ENCODE data around the gene RPUSD1. TPM values are rescaled to one million over a fixed set of nuclear protein-coding genes. Genes with fewer than 3 reads are reported as not detected.
A peak's percentile ranks its signal among the peaks of the same experiment; 100 is the strongest.

The RPUSD1 gene
- total and polyA plus RNA-seq, 2 of the 13 experiments (the other 11 are each of a cell fraction or from before 2014, with no cell fraction given): 13.1 to 26.2 TPM

DNA sequence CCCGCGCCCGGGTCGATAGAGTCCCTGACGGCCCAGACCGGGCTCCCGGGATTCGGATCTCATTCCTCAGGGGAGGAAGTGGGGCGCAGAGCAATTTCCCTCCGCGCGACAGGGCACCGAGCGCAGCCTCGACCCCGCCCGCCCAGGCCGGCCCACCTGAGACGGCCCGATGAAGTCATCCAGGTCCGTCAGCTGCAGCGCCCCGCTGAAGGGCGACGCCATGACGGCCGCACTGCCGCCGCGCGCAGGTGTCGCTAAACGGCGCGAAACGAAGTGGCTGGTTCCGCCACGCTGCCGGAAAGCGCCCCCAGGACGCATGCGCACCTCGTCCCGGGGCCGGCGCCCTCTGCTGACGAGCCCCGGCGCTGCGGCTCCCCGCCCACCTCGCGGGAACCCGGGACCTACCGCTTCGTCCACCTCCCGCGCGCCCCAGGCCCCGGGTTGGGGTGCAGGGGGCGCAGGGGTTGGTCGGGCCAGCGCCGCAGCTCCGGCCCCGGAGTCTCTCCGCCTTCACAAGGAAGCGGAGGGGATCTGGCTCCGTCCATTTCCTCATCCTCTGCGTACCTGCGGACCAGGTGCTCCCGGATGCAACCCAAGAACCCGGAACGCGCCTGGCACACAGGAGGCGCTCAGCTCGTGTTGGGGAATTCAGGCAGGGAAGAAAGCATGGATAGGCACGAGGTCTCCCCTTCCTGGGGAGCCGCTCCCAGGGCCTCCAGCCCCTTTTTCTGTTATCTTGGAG is 47.2 kb downstream of the RPUSD1 start, which contains the start of gene CIAO3 (continued):
- TF ChIP-seq, protein P1, sequence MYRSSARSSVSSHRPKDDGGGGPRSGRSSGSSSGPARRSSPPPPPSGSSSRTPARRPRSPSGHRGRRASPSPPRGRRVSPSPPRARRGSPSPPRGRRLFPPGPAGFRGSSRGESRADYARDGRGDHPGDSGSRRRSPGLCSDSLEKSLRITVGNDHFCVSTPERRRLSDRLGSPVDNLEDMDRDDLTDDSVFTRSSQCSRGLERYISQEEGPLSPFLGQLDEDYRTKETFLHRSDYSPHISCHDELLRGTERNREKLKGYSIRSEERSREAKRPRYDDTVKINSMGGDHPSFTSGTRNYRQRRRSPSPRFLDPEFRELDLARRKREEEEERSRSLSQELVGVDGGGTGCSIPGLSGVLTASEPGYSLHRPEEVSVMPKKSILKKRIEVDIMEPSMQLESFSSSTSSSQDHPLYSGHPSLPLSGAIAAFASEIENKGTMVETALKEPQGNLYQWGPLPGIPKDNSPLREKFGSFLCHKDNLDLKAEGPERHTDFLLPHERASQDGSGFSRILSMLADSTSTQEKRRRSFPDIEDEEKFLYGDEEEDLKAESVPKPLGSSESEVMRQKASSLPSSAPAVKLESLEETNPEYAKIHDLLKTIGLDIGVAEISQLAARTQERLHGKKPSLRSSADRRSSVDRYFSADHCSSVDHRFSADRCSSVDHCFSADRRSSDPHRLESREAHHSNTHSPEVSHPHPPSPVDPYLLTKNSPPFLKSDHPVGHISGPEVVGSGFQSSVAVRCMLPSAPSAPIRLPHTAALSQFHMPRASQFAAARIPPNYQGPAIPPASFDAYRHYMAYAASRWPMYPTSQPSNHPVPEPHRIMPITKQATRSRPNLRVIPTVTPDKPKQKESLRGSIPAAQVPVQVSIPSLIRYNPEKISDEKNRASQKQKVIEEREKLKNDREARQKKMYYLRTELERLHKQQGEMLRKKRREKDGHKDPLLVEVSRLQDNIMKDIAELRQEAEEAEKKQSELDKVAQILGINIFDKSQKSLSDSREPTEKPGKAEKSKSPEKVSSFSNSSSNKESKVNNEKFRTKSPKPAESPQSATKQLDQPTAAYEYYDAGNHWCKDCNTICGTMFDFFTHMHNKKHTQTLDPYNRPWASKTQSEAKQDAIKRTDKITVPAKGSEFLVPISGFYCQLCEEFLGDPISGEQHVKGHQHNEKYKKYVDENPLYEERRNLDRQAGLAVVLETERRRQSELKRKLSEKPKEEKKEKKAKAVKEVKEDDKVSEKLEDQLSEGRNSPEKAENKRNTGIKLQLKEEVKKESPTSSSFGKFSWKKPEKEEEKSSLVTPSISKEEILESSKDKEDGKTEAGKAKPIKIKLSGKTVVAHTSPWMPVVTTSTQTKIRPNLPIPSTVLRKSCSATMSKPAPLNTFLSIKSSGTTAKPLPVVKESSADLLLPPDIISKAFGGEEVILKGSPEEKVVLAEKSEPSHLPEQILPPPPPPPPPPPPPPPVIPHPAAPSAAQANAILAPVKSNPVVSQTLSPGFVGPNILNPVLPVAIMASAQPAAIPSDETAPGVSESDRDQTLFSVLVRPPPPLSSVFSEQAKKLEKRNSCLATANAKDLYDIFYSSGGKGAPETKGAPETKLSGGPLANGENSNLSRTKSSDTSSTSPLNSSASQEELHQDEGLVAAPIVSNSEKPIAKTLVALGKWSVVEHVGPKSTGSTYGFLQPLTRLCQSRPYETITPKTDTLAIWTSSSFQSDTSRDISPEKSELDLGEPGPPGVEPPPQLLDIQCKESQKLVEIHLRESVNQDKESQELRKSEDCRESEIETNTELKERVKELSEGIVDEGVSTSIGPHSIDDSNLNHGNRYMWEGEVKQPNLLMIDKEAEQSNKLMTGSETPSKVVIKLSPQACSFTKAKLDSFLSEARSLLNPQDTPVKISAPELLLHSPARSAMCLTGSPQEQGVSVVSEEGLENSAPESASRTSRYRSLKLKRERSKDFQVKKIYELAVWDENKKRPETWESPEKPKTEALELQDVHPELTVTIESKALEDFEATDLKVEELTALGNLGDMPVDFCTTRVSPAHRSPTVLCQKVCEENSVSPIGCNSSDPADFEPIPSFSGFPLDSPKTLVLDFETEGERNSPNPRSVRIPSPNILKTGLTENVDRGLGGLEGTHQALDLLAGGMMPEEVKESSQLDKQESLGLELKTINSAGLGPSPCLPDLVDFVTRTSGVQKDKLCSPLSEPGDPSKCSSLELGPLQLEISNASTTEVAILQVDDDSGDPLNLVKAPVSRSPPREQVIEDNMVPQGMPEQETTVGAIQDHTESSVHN (CRISPR knock-in tag; IDR thresholded peaks at IDR 0.05): no peak
- TF ChIP-seq, protein P2, sequence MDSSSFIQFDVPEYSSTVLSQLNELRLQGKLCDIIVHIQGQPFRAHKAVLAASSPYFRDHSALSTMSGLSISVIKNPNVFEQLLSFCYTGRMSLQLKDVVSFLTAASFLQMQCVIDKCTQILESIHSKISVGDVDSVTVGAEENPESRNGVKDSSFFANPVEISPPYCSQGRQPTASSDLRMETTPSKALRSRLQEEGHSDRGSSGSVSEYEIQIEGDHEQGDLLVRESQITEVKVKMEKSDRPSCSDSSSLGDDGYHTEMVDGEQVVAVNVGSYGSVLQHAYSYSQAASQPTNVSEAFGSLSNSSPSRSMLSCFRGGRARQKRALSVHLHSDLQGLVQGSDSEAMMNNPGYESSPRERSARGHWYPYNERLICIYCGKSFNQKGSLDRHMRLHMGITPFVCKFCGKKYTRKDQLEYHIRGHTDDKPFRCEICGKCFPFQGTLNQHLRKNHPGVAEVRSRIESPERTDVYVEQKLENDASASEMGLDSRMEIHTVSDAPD (CRISPR knock-in tag; IDR thresholded peaks at IDR 0.05): 0 out of 2 replicates have a peak, but pooled peaks have one; percentile 62
- TF ChIP-seq ETV6 (CRISPR knock-in tag; conservative IDR thresholded peaks at IDR 0.05): peak; percentile 94
- peak; percentile 93; the same call in 1 of the 2 replicates for TF ChIP-seq FOXK1 (CRISPR knock-in tag; IDR thresholded peaks at IDR 0.05; ENCODE audit: borderline replicate concordance, low read depth)
- TF ChIP-seq GLI4 (CRISPR knock-in tag; IDR thresholded peaks at IDR 0.05; ENCODE audit: borderline replicate concordance): peak; percentile 84; the same call in 1 of the 2 replicates
- TF ChIP-seq KLF9 (CRISPR knock-in tag; IDR thresholded peaks at IDR 0.05; ENCODE audit: low read depth): no peak
- peak; percentile 76; the same call in 1 of the 2 replicates for TF ChIP-seq NR2F2 (IDR thresholded peaks at IDR 0.05; ENCODE audit: borderline replicate concordance, low read depth)
- no peak for TF ChIP-seq MATR3 (CRISPR knock-in tag; IDR thresholded peaks at IDR 0.05)
- peak; percentile 95 for TF ChIP-seq ATF7-NPFF (CRISPR knock-in tag; IDR thresholded peaks at IDR 0.05; ENCODE audit: low read depth)
- TF ChIP-seq CEBPG (CRISPR knock-in tag; IDR thresholded peaks at IDR 0.05): peak; percentile 57
- TF ChIP-seq, protein P3, sequence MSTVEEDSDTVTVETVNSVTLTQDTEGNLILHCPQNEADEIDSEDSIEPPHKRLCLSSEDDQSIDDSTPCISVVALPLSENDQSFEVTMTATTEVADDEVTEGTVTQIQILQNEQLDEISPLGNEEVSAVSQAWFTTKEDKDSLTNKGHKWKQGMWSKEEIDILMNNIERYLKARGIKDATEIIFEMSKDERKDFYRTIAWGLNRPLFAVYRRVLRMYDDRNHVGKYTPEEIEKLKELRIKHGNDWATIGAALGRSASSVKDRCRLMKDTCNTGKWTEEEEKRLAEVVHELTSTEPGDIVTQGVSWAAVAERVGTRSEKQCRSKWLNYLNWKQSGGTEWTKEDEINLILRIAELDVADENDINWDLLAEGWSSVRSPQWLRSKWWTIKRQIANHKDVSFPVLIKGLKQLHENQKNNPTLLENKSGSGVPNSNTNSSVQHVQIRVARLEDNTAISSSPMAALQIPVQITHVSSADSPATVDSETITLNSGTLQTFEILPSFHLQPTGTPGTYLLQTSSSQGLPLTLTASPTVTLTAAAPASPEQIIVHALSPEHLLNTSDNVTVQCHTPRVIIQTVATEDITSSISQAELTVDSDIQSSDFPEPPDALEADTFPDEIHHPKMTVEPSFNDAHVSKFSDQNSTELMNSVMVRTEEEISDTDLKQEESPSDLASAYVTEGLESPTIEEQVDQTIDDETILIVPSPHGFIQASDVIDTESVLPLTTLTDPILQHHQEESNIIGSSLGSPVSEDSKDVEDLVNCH (CRISPR knock-in tag; IDR thresholded peaks at IDR 0.05): no peak
- peak; percentile 55; the same call in 1 of the 2 replicates for TF ChIP-seq FOSL2 (CRISPR knock-in tag; IDR thresholded peaks at IDR 0.05)
- TF ChIP-seq ZFYVE20 (CRISPR knock-in tag; IDR thresholded peaks at IDR 0.05; ENCODE audit: borderline replicate concordance, low read depth): 0 out of 2 replicates have a peak, but pooled peaks have one; percentile 39
- peak; percentile 72; the same call in 1 of the 2 replicates for TF ChIP-seq SIN3B (IDR thresholded peaks at IDR 0.05; ENCODE audit: low read length)
- peak; percentile 66; the same call in 1 of the 2 replicates for TF ChIP-seq RELA (CRISPR knock-in tag; IDR thresholded peaks at IDR 0.05)
- peak; percentile 35; the same call in 1 of the 2 replicates for TF ChIP-seq ATF7 (IDR thresholded peaks at IDR 0.05)
- peak; percentile 92 for TF ChIP-seq ATF7 (CRISPR knock-in tag; IDR thresholded peaks at IDR 0.05)
- peak; percentile 72; the same call in 1 of the 2 replicates for TF ChIP-seq PHF21A (CRISPR knock-in tag; IDR thresholded peaks at IDR 0.05)
- TF ChIP-seq TP53 (CRISPR knock-in tag; conservative IDR thresholded peaks at IDR 0.05): no peak
